Heart left ventricle (tissue), 13 donors: Measurements from ENCODE around the gene PKN3.

Source experiments
- CTCF ChIP-seq, 12 donors: fragments of 200-600 bp; sonication (generic) in 4 of 12; IDR thresholded peaks; one replicate each; pipeline versions ENCODE4 v1.5.0 to v1.8.0; 2018 to 2022; ENCODE audit warnings: antibody characterized with exemption in 12 of 12, mild to moderate bottlenecking in 5 of 12
- POLR2A ChIP-seq, 2 donors: fragments of 450-650 bp; IDR thresholded peaks; one replicate each; pipeline ENCODE4 v1.6.1; 2017; ENCODE audit warnings: antibody characterized with exemption in 2 of 2, mild to moderate bottlenecking in 2 of 2, moderate library complexity in 2 of 2
- donor health status: ischemic (EF 13 %, LVEDD 7.1; RV severe dilation, severe dysfunction).
- donor health status: DM: no; HTN: yes; CAD: no.
- donor health status: DM: no; HTN: no; CAD: no.
- donor health status: ischemic (EF 25% LVEDD 6.9; RV normal size, moderate dysfunction).
- donor health status: ischemic (EF 25% LVEDD 5.7; RV mildly dilated, moderate dysfunction).
- donor health status: ischemic (EF 35%, LVEDD 5.7; RV mildly dilated, moderate dysfunction).
- donor health status: nonischemic (EF 11% LVEDD 7.7; RV severe dilation, severe dysfunction).
- donor health status: DM: yes; HTN: yes; CAD: no.
- donor health status: PGD.
- donor health status: ischemic (EF 29% LVEDD 5.4; RV normal size, mild dysfunction).
- donor health status: nonischemic (EF 23%, LVEDD 6.1; RV moderate dilation, normal function).

GRCh38 chr9:128702949-128703615, 779 bp downstream of the PKN3 start:
- TF ChIP-seq CTCF (IDR thresholded peaks at IDR 0.05) = no peak
- TF ChIP-seq POLR2A (IDR thresholded peaks at IDR 0.05) = no peak
